ENCODE measurements around the gene H1-8.
"Not testable (repeated sequence)": the region's sequence is repeated elsewhere in the genome, so short reads cannot be mapped to it uniquely, and the experiment has no call there.

The H1-8 gene

GRCh38 chr3:129515108-129515820 is 27.7 kb upstream of the H1-8 start:
- not testable (repeated sequence) for DNase-seq

- DNase-seq, result not testable (repeated sequence)
Measured at GRCh38 chr3:129515821-129516432, 27.0 kb upstream of the H1-8 start.

GRCh38 chr3:129517516-129517915 is 25.5 kb upstream of the H1-8 start:
- no peak for DNase-seq

- DNase-seq, result no peak
Measured at GRCh38 chr3:129518038-129518561, 24.9 kb upstream of the H1-8 start.

GRCh38 chr3:129518581-129518980 is 24.4 kb upstream of the H1-8 start:
- no peak for DNase-seq

- DNase-seq, result no peak
Measured at GRCh38 chr3:129519449-129519848, 23.5 kb upstream of the H1-8 start.

GRCh38 chr3:129519896-129520715 is 22.9 kb upstream of the H1-8 start:
- no peak for DNase-seq

GRCh38 chr3:129520960-129521359 is 22.0 kb upstream of the H1-8 start:
- no peak for DNase-seq

GRCh38 chr3:129521611-129522010 is 21.4 kb upstream of the H1-8 start:
- no peak for DNase-seq

GRCh38 chr3:129522953-129523352 is 20.0 kb upstream of the H1-8 start:
- no peak for DNase-seq

- no peak for DNase-seq
Measured at GRCh38 chr3:129524081-129524480, 18.9 kb upstream of the H1-8 start.

GRCh38 chr3:129525341-129525968 is 17.5 kb upstream of the H1-8 start:
- no peak for DNase-seq

GRCh38 chr3:129526121-129526900 is 16.7 kb upstream of the H1-8 start:
- no peak for DNase-seq

GRCh38 chr3:129527262-129527661 is 15.7 kb upstream of the H1-8 start:
- DNase-seq, result no peak

GRCh38 chr3:129528589-129529100 is 14.3 kb upstream of the H1-8 start, which contains the start of gene RHO:
Gene RHO, plus strand, starts transcription at chr3:129528639. Its CDS starts 95 bp downstream, at chr3:129528734.
- DNase-seq, result no peak

GRCh38 chr3:129529436-129530210 is 13.4 kb upstream of the H1-8 start:
- no peak for DNase-seq

- no peak for DNase-seq
Measured at GRCh38 chr3:129530251-129530791, 12.7 kb upstream of the H1-8 start.

- no peak for DNase-seq
Measured at GRCh38 chr3:129530821-129531220, 12.2 kb upstream of the H1-8 start.

GRCh38 chr3:129531699-129532098 is 11.3 kb upstream of the H1-8 start:
- no peak for DNase-seq

- no peak for DNase-seq
Measured at GRCh38 chr3:129532261-129532660, 10.7 kb upstream of the H1-8 start.

- DNase-seq, result no peak
Measured at GRCh38 chr3:129533406-129533805, 9.6 kb upstream of the H1-8 start.

Measured in activated effector memory CD4-positive, alpha-beta T cell treated with Interleukin-2 at 50 U/mL for 16 hours (primary cell).